Common myeloid progenitor, CD34-positive (primary cell): ENCODE results near the gene HSPA2.
"Not testable (repeated sequence)": the region's sequence is repeated elsewhere in the genome, so short reads cannot be mapped to it uniquely, and the experiment has no call there.

Source experiments
- CTCF ChIA-PET: fragments of 350-600 bp; sonication (Branson Sonifier 250); formaldehyde crosslinking; loops from one replicate; lab custom pipeline; 2021; ENCODE audit warnings: antibody characterized with exemption; lab: Charles Lee
- POLR2A ChIA-PET: fragments of 350-600 bp; sonication (Branson Sonifier 250); formaldehyde crosslinking; loops from one replicate; lab custom pipeline; 2021; ENCODE audit warnings: antibody characterized with exemption; lab: Charles Lee
- DNase-seq, 3 donors: peaks; one replicate each; pipeline versions ENCODE4 v3.0.0 to v3.0.0-alpha.2; 2013
- H3K27ac ChIP-seq, 2 experiments: 1 replicate in 1 of 2; 2 replicates in 1 of 2; pipeline ENCODE4 v1.7.0; 2013; ENCODE audit warnings: inconsistent platforms in 2 of 2, low read length in 2 of 2, mild to moderate bottlenecking in 2 of 2, low read depth in 1 of 2, moderate library complexity in 1 of 2; ENCODE audit not compliant: severe bottlenecking in 2 of 2, insufficient read depth in 1 of 2, poor library complexity in 1 of 2
- H3K27me3 ChIP-seq, 5 experiments: replicated peaks in 2 of 5; 1 replicate in 3 of 5; 2 replicates in 2 of 5; pipeline versions ENCODE4 v1.6.1 to v1.7.0; 2013; ENCODE audit warnings: low read length in 4 of 5, mild to moderate bottlenecking in 2 of 5, moderate library complexity in 2 of 5, inconsistent platforms in 1 of 5; ENCODE audit not compliant: insufficient read depth in 5 of 5, control insufficient read depth in 4 of 5
- H3K36me3 ChIP-seq, 4 experiments: 1 replicate in 2 of 4; 2 replicates in 2 of 4; pipeline versions ENCODE4 v1.6.1 to v1.7.0; 2013; ENCODE audit warnings: low read length in 3 of 4, control low read depth in 1 of 4, mild to moderate bottlenecking in 1 of 4; ENCODE audit not compliant: control insufficient read depth in 4 of 4, insufficient read depth in 4 of 4
- H3K4me1 ChIP-seq, 4 experiments: 1 replicate in 3 of 4; 2 replicates in 1 of 4; pipeline versions ENCODE4 v1.6.1 to v1.7.1; 2013; ENCODE audit warnings: low read length in 3 of 4, mild to moderate bottlenecking in 3 of 4, control low read depth in 1 of 4, inconsistent platforms in 1 of 4, moderate library complexity in 1 of 4; ENCODE audit not compliant: control insufficient read depth in 4 of 4, insufficient read depth in 4 of 4; ENCODE audit errors: control extremely low read depth in 1 of 4
- H3K4me3 ChIP-seq, 7 experiments: 1 replicate in 4 of 7; 2 replicates in 3 of 7; pipeline versions ENCODE4 v1.5.1 to v1.7.0; 2013; ENCODE audit warnings: mild to moderate bottlenecking in 7 of 7, low read length in 6 of 7, moderate library complexity in 6 of 7, inconsistent platforms in 2 of 7, low read depth in 2 of 7, control low read depth in 1 of 7; ENCODE audit not compliant: insufficient read depth in 4 of 7, control insufficient read depth in 1 of 7; ENCODE audit errors: extremely low read depth in 1 of 7
- H3K9me3 ChIP-seq, 5 experiments: 1 replicate in 4 of 5; 2 replicates in 1 of 5; pipeline versions ENCODE4 v1.6.1 to v1.7.1; 2013; ENCODE audit warnings: low read length in 4 of 5, mild to moderate bottlenecking in 2 of 5, inconsistent platforms in 1 of 5, low read depth in 1 of 5, moderate library complexity in 1 of 5; ENCODE audit not compliant: control insufficient read depth in 4 of 5, insufficient read depth in 2 of 5; ENCODE audit errors: control extremely low read depth in 1 of 5
- WGBS: methylation state at CpG from one replicate; pipeline ENCODE4 v1.1.5; 2013; ENCODE audit not compliant: insufficient coverage; 5-methylcytosine and 5-hydroxymethylcytosine counted together

Gene HSPA2

GRCh38 chr14:64513271-64513670, 27.3 kb upstream of the HSPA2 start:
- no peak for DNase-seq
- Histone ChIP-seq H3K9me3 (no peaks in the 10 kb centered on the region), H3K4me3 (no peak overlapping the region), H3K36me3 (peaks cover 0 to 2% (median 0%) of the 10 kb centered on the region in 4 experiments), H3K4me1 (peaks cover 9 to 32% (median 28%) of the 10 kb centered on the region in 4 experiments), H3K27ac (no peak overlapping the region), H3K27me3 (no peaks in the 10 kb centered on the region)
- ChIA-PET POLR2A (interaction anchor here (0.5 kb wide), 1 partner anchor 222 kb away, joined by 3 read pairs; no protein-coding TSS in a partner anchor), CTCF (no interaction called here)
- 100% methylated on average over 1 of the region's 2 CpGs for WGBS

GRCh38 chr14:64515053-64515452, 25.5 kb upstream of the HSPA2 start:
- no peak for DNase-seq
- no peaks in the 10 kb centered on the region for H3K27me3 ChIP-seq
- ChIA-PET POLR2A (interaction anchor here (2.6 kb wide), 1 partner anchor 10 kb away, joined by 8 read pairs; the partner anchor contains the start of gene ZBTB1), CTCF (interaction anchor here (1.0 to 1.2 kb wide), 5 partner anchors 11 to 122 kb away, joined by 3 to 5 read pairs (median 4); partner anchors contain the start of gene ZBTB25)
- no peak overlapping the region for H3K27ac ChIP-seq
- peaks cover 0 to 2% (median 0%) of the 10 kb centered on the region in 4 experiments for H3K36me3 ChIP-seq
- WGBS: no CpG with 5 or more reads among the region's 1 CpG
- H3K9me3 ChIP-seq: no peaks in the 10 kb centered on the region
- H3K4me1 ChIP-seq: peaks cover 7 to 21% (median 18%) of the 10 kb centered on the region in 4 experiments
- H3K4me3 ChIP-seq: no peak overlapping the region

- no peak overlapping the region for H3K27ac ChIP-seq
- peaks cover 0 to 9% (median 5%) of the 10 kb centered on the region in 4 experiments for H3K36me3 ChIP-seq
- DNase-seq: no peak
- ChIA-PET POLR2A (no interaction called here), CTCF (no interaction called here)
- no peak overlapping the region for H3K4me3 ChIP-seq
- WGBS: no CpG with 5 or more reads among the region's 1 CpG
- peaks cover 0 to 3% (median 0%) of the 10 kb centered on the region in 4 experiments for H3K4me1 ChIP-seq
- H3K9me3 ChIP-seq: no peaks in the 10 kb centered on the region
- no peaks in the 10 kb centered on the region for H3K27me3 ChIP-seq
These were observed 23.6 kb upstream of the HSPA2 start for GRCh38 chr14:64516969-64517368.

- not testable (repeated sequence) for H3K4me1 ChIP-seq
These were observed 22.9 kb upstream of the HSPA2 start for GRCh38 chr14:64517667-64518066.

GRCh38 chr14:64518229-64518628, 22.3 kb upstream of the HSPA2 start:
- no peaks in the 10 kb centered on the region for H3K9me3 ChIP-seq
- H3K36me3 ChIP-seq: peaks cover 8 to 21% (median 14%) of the 10 kb centered on the region in 4 experiments
- ChIA-PET CTCF (interaction anchor here (1.1 kb wide), 1 partner anchor 9 kb away, joined by 3 read pairs; no protein-coding TSS in a partner anchor), POLR2A (no interaction called here)
- no CpG with 5 or more reads among the region's 4 CpGs for WGBS
- H3K4me1 ChIP-seq: no peaks in the 10 kb centered on the region
- no peaks in the 10 kb centered on the region for H3K27me3 ChIP-seq
- H3K4me3 ChIP-seq: no peak overlapping the region
- no peak for DNase-seq
- no peak overlapping the region for H3K27ac ChIP-seq

More at GRCh38 chr14:64517667-64518066, 22.9 kb upstream of the HSPA2 start:
- POLR2A ChIA-PET, H3K27me3 ChIP-seq, H3K27ac ChIP-seq, H3K4me3 ChIP-seq, H3K9me3 ChIP-seq, CTCF ChIA-PET, DNase-seq: not testable (repeated sequence)
- peaks cover 3 to 15% (median 9%) of the 10 kb centered on the region in 4 experiments for H3K36me3 ChIP-seq
- 100% methylated on average over 3 of the region's 6 CpGs for WGBS

- Histone ChIP-seq H3K4me1 (no peaks in the 10 kb centered on the region), H3K9me3 (no peaks in the 10 kb centered on the region), H3K4me3 (no peak overlapping the region), H3K27ac (no peak overlapping the region), H3K27me3 (no peaks in the 10 kb centered on the region), H3K36me3 (peaks cover 10 to 26% (median 17%) of the 10 kb centered on the region in 4 experiments)
- POLR2A ChIA-PET: no interaction called here
- CTCF ChIA-PET: interaction anchor here (0.6 to 1.8 kb wide), 2 partner anchors 9 to 47 kb away, joined by 3 to 9 read pairs; no protein-coding TSS in a partner anchor
- 91% methylated on average over 3 of the region's 4 CpGs for WGBS
- no peak for DNase-seq
These were observed 19.8 kb upstream of the HSPA2 start for GRCh38 chr14:64520699-64521098.

GRCh38 chr14:64522591-64523355, 17.8 kb upstream of the HSPA2 start:
- Histone ChIP-seq H3K36me3 (peaks cover 15 to 27% (median 17%) of the 10 kb centered on the region in 4 experiments), H3K4me1 (no peaks in the 10 kb centered on the region), H3K27ac (no peak overlapping the region), H3K4me3 (no peak overlapping the region), H3K27me3 (no peaks in the 10 kb centered on the region), H3K9me3 (no peaks in the 10 kb centered on the region)
- ChIA-PET CTCF (interaction anchor here (1.3 kb wide), 1 partner anchor 13 kb away, joined by 5 read pairs; no protein-coding TSS in a partner anchor), POLR2A (interaction anchor here (0.8 kb wide), 1 partner anchor 18 kb away, joined by 3 read pairs; the partner anchor contains the start of gene ZBTB1)
- 98% methylated on average over 6 of the region's 9 CpGs for whole genome bisulfite sequencing
- DNase-seq: no peak
